Smooth muscle cell (in vitro differentiated cells): ENCODE data around the gene CDH16. TPM values are rescaled to one million over a fixed set of nuclear protein-coding genes. Genes with fewer than 3 reads are reported as not detected.
A peak's percentile ranks its signal among the peaks of the same experiment; 100 is the strongest.

ENCODE experiments used
- DNase-seq: peaks from one replicate; lab custom pipeline; 2025; ENCODE audit not compliant: unreplicated experiment; lab: John Stamatoyannopoulos, UW
- H2AFZ ChIP-seq: fragments of 200-600 bp; sonication (generic); 2 replicates; pipeline ENCODE4 v1.6.0; 2016; ENCODE audit warnings: antibody characterized with exemption, low read depth, mild to moderate bottlenecking
- H3F3A ChIP-seq: fragments of 200-600 bp; sonication (generic); 2 replicates; pipeline ENCODE4 v1.6.0; 2017; ENCODE audit warnings: antibody characterized with exemption, low read depth
- H3K27ac ChIP-seq: fragments of 200-600 bp; sonication (generic); 2 replicates; pipeline ENCODE4 v1.5.1; 2016; ENCODE audit warnings: low read depth, mild to moderate bottlenecking
- H3K27me3 ChIP-seq: fragments of 200-600 bp; sonication (generic); 2 replicates; pipeline ENCODE4 v1.6.1; 2016; ENCODE audit warnings: low read depth, mild to moderate bottlenecking
- H3K36me3 ChIP-seq: fragments of 200-600 bp; sonication (generic); 2 replicates; pipeline ENCODE4 v1.5.1; 2016; ENCODE audit warnings: low read depth
- H3K4me1 ChIP-seq: fragments of 200-600 bp; sonication (generic); 2 replicates; pipeline ENCODE4 v1.5.1; 2016; ENCODE audit warnings: low read depth
- H3K4me2 ChIP-seq: fragments of 200-600 bp; sonication (generic); 2 replicates; pipeline ENCODE4 v1.6.0; 2016; ENCODE audit warnings: mild to moderate bottlenecking
- H3K4me3 ChIP-seq: fragments of 200-600 bp; sonication (generic); 2 replicates; pipeline ENCODE4 v1.5.1; 2016; ENCODE audit warnings: mild to moderate bottlenecking
- H3K79me2 ChIP-seq: fragments of 200-600 bp; sonication (generic); 2 replicates; pipeline ENCODE4 v1.6.0; 2016; ENCODE audit warnings: low read depth, mild to moderate bottlenecking
- H3K9ac ChIP-seq: fragments of 200-600 bp; sonication (generic); 2 replicates; pipeline ENCODE4 v1.6.0; 2016; ENCODE audit warnings: low read depth
- H3K9me3 ChIP-seq: fragments of 200-600 bp; sonication (generic); replicated peaks from 2 replicates; pipeline ENCODE4 v1.5.1; 2016; ENCODE audit warnings: low read depth
- H4K20me1 ChIP-seq: fragments of 200-600 bp; sonication (generic); 2 replicates; pipeline ENCODE4 v1.6.0; 2016; ENCODE audit warnings: low read depth
- CTCF ChIP-seq: fragments of 200-600 bp; sonication (generic); IDR thresholded peaks from 2 replicates; pipeline ENCODE4 v1.5.1; 2017; ENCODE audit warnings: borderline replicate concordance, mild to moderate bottlenecking, antibody characterized with exemption; ENCODE audit not compliant: insufficient read depth, poor library complexity, severe bottlenecking
- WGBS: methylation state at CpG from one replicate; pipeline ENCODE4 v1.1.7; 2016; ENCODE audit warnings: low lambda C conversion rate; 5-methylcytosine and 5-hydroxymethylcytosine counted together
- polyA plus RNA-seq: library from polyadenylated mRNA; unstranded; fragments of >200 nt; fragmentation: Nextera tagmentation; extraction: Ambion mirVana; gene quantifications from 2 replicates; pipeline ENCODE4 v1.2.1, GENCODE V29; 2016
- total RNA-seq: library from RNA; depleted of rRNA; stranded (reverse); fragments of >200 nt; gene quantifications from 2 replicates; pipeline ENCODE4 v1.2.3, GENCODE V29; 2014

Gene CDH16
- total and polyA plus RNA-seq, 2 experiments from 2014 or later = not detected

- Histone ChIP-seq H3F3A (no peaks in the 10 kb centered on the region), H3K9me3 (no peaks in the 10 kb centered on the region), H3K27me3 (no peaks in the 10 kb centered on the region), H3K9ac (no peak within 1 kb of the TSS), H4K20me1 (no peaks in the 10 kb centered on the region), H3K36me3 (no peaks in the 10 kb centered on the region), H2AFZ (no peak within 1 kb of the TSS), H3K4me2 (no peak within 1 kb of the TSS), H3K27ac (no peak within 1 kb of the TSS), H3K4me1 (no peaks in the 10 kb centered on the region), H3K4me3 (no peak within 1 kb of the TSS), H3K79me2 (no peaks in the 10 kb centered on the region)
- 61% methylated on average over 16 of the region's 16 CpGs for WGBS
- DNase-seq = no peak
- TF ChIP-seq CTCF = peak; percentile 70
These were observed 42.5 kb upstream of the CDH16 start, which contains the start of gene CES3 for GRCh38 chr16:66961065-66961744. Gene CES3 (plus strand): TSS chr16:66961266. CDS start chr16:66961308, 42 bp downstream.

GRCh38 chr16:66960270-66960669 lies 41.6 kb upstream of the CDH16 start:
- no peak for TF ChIP-seq CTCF
- H3F3A ChIP-seq = no peaks in the 10 kb centered on the region
- H3K9me3 ChIP-seq = no peaks in the 10 kb centered on the region
- no peaks in the 10 kb centered on the region for H3K79me2 ChIP-seq
- no peak for DNase-seq
- H3K4me1 ChIP-seq = no peaks in the 10 kb centered on the region
- H2AFZ ChIP-seq = no peak overlapping the region
- H3K9ac ChIP-seq = no peak overlapping the region
- no peaks in the 10 kb centered on the region for H3K36me3 ChIP-seq
- H3K27ac ChIP-seq = no peak overlapping the region
- no peaks in the 10 kb centered on the region for H3K27me3 ChIP-seq
- WGBS = 92% methylated on average over 1 of the region's 1 CpG
- no peak overlapping the region for H3K4me2 ChIP-seq
- H3K4me3 ChIP-seq = no peak overlapping the region
- H4K20me1 ChIP-seq = no peaks in the 10 kb centered on the region

- no peaks in the 10 kb centered on the region for H4K20me1 ChIP-seq
- DNase-seq = no peak
- H3K4me1 ChIP-seq = no peaks in the 10 kb centered on the region
- 81% methylated on average over 5 of the region's 5 CpGs for WGBS
- no peaks in the 10 kb centered on the region for H3K36me3 ChIP-seq
- H3K27me3 ChIP-seq = no peaks in the 10 kb centered on the region
- no peak for TF ChIP-seq CTCF
- no peak overlapping the region for H3K9ac ChIP-seq
- H2AFZ ChIP-seq = no peak overlapping the region
- no peaks in the 10 kb centered on the region for H3K9me3 ChIP-seq
- H3K79me2 ChIP-seq = no peaks in the 10 kb centered on the region
- H3F3A ChIP-seq = no peaks in the 10 kb centered on the region
- no peak overlapping the region for H3K27ac ChIP-seq
- H3K4me2 ChIP-seq = no peak overlapping the region
- H3K4me3 ChIP-seq = no peak overlapping the region
These were observed 41.0 kb upstream of the CDH16 start for GRCh38 chr16:66959704-66960161.
